GM18870 (cell line): ENCODE measurements around the gene DPRX.
"Not testable (repeated sequence)": the region's sequence is repeated elsewhere in the genome, so short reads cannot be mapped to it uniquely, and the experiment has no call there.

ENCODE experiments used
- ATAC-seq: cut with Tn5 transposase; IDR thresholded peaks from one replicate; pipeline ENCODE4 v1.9.1; 2021; ENCODE audit warnings: moderate library complexity; ENCODE audit not compliant: unreplicated experiment

Gene DPRX

GRCh38 chr19:53644061-53644816, 12.4 kb downstream of the DPRX start:
- no peak for ATAC-seq

GRCh38 chr19:53646144-53646543, 14.3 kb downstream of the DPRX start:
- no peak for ATAC-seq

- ATAC-seq: no peak
These were observed 15.6 kb downstream of the DPRX start for GRCh38 chr19:53647350-53647749.

GRCh38 chr19:53647792-53648191, 16.0 kb downstream of the DPRX start:
- no peak for ATAC-seq

- no peak for ATAC-seq
These were observed 18.2 kb downstream of the DPRX start for GRCh38 chr19:53649746-53650593.

GRCh38 chr19:53652476-53652875, 20.7 kb downstream of the DPRX start:
- no peak for ATAC-seq

- ATAC-seq: no peak
These were observed 23.4 kb downstream of the DPRX start for GRCh38 chr19:53655042-53655665.

GRCh38 chr19:53657330-53657729, 25.5 kb downstream of the DPRX start:
- no peak for ATAC-seq

- no peak for ATAC-seq
These were observed 26.0 kb downstream of the DPRX start for GRCh38 chr19:53657778-53658177.

GRCh38 chr19:53659292-53659691, 27.5 kb downstream of the DPRX start:
- no peak for ATAC-seq

GRCh38 chr19:53660584-53660983, 28.8 kb downstream of the DPRX start:
- ATAC-seq: no peak

GRCh38 chr19:53662209-53662608, 30.4 kb downstream of the DPRX start:
- ATAC-seq: no peak

- ATAC-seq: no peak
These were observed 32.4 kb downstream of the DPRX start for GRCh38 chr19:53664152-53664551.

- ATAC-seq: no peak
These were observed 33.0 kb downstream of the DPRX start for GRCh38 chr19:53664760-53665159.

GRCh38 chr19:53666331-53666730, 34.5 kb downstream of the DPRX start:
- not testable (repeated sequence) for ATAC-seq

- not testable (repeated sequence) for ATAC-seq
These were observed 37.0 kb downstream of the DPRX start for GRCh38 chr19:53668804-53669203.

- ATAC-seq: no peak
These were observed 38.5 kb downstream of the DPRX start for GRCh38 chr19:53670345-53670744.

- no peak for ATAC-seq
These were observed 39.9 kb downstream of the DPRX start for GRCh38 chr19:53671663-53672062.
